CD14-positive monocyte (primary cell): ENCODE results near the gene STN1. TPM values are rescaled to one million over a fixed set of nuclear protein-coding genes. Genes with fewer than 3 reads are reported as not detected.

Experiments used
- DNase-seq, 3 donors: peaks; one replicate each; pipeline ENCODE4 v3.0.0-alpha.2; 2011 to 2022
- H2AFZ ChIP-seq: 2 replicates; pipeline ENCODE4 v1.6.0; 2012; ENCODE audit warnings: mild to moderate bottlenecking, low read depth, low read length, inconsistent platforms; ENCODE audit not compliant: insufficient read depth, poor library complexity, severe bottlenecking
- H3K27ac ChIP-seq, 2 donors: 1 replicate in 1 of 2; 2 replicates in 1 of 2; pipeline ENCODE4 v1.5.1; 2012 to 2013; ENCODE audit warnings: low read length in 2 of 2, control low read depth in 1 of 2, inconsistent platforms in 1 of 2, low read depth in 1 of 2, mild to moderate bottlenecking in 1 of 2
- H3K27me3 ChIP-seq, 2 donors: one replicate each; pipeline versions ENCODE4 v1.6.0 to v1.6.1; 2011 to 2013; ENCODE audit warnings: low read length in 2 of 2; ENCODE audit not compliant: control insufficient read depth in 2 of 2, insufficient read depth in 2 of 2
- H3K36me3 ChIP-seq, 2 donors: replicated peaks in 1 of 2; 1 replicate in 1 of 2; 2 replicates in 1 of 2; pipeline versions ENCODE4 v1.5.1 to v1.6.1; 2012 to 2013; ENCODE audit warnings: low read length in 2 of 2, control low read depth in 1 of 2, inconsistent platforms in 1 of 2, mild to moderate bottlenecking in 1 of 2; ENCODE audit not compliant: insufficient read depth in 2 of 2, control insufficient read depth in 1 of 2
- H3K4me1 ChIP-seq, 2 donors: 1 replicate in 1 of 2; 2 replicates in 1 of 2; pipeline versions ENCODE4 v1.5.1 to v1.6.1; 2012 to 2013; ENCODE audit warnings: low read length in 2 of 2, control low read depth in 1 of 2, inconsistent platforms in 1 of 2, mild to moderate bottlenecking in 1 of 2, moderate library complexity in 1 of 2; ENCODE audit not compliant: insufficient read depth in 2 of 2, control insufficient read depth in 1 of 2
- H3K4me2 ChIP-seq: replicated peaks from 2 replicates; pipeline ENCODE3; 2012; ENCODE audit warnings: low read length, moderate library complexity, mild to moderate bottlenecking; ENCODE audit not compliant: poor library complexity, severe bottlenecking; ENCODE audit errors: extremely low read depth
- H3K4me3 ChIP-seq, 3 experiments: fragments of 200-600 bp in 1 of 3; sonication (generic) in 1 of 3; replicated peaks in 1 of 3; 1 replicate in 2 of 3; 2 replicates in 1 of 3; pipeline ENCODE4 v1.5.1; 2011 to 2013; ENCODE audit warnings: low read length in 3 of 3, mild to moderate bottlenecking in 3 of 3, control low read depth in 2 of 3, low read depth in 2 of 3, inconsistent platforms in 1 of 3, moderate library complexity in 1 of 3
- H3K79me2 ChIP-seq: 2 replicates; pipeline ENCODE4 v1.6.0; 2012; ENCODE audit warnings: mild to moderate bottlenecking, control low read depth, inconsistent platforms, low read length, moderate library complexity; ENCODE audit not compliant: insufficient read depth
- H3K9ac ChIP-seq: 2 replicates; pipeline ENCODE4 v1.6.0; 2017; ENCODE audit warnings: low read length, mild to moderate bottlenecking; ENCODE audit not compliant: insufficient read depth, poor library complexity, severe bottlenecking
- H3K9me3 ChIP-seq, 2 donors: replicated peaks in 1 of 2; 1 replicate in 1 of 2; 2 replicates in 1 of 2; pipeline versions ENCODE4 v1.5.1 to v1.6.1; 2012 to 2013; ENCODE audit warnings: low read length in 2 of 2, control low read depth in 1 of 2; ENCODE audit not compliant: control insufficient read depth in 1 of 2, insufficient read depth in 1 of 2
- H4K20me1 ChIP-seq: 2 replicates; pipeline ENCODE4 v1.6.0; 2012; ENCODE audit warnings: mild to moderate bottlenecking, low read length, control low read depth, moderate library complexity; ENCODE audit not compliant: insufficient read depth
- H3K27ac Mint-ChIP-seq, 7 donors: one replicate each; pipeline ENCODE4 v1.8.0; 2020; ENCODE audit warnings: mild to moderate bottlenecking in 7 of 7, mixed read lengths in 7 of 7, moderate library complexity in 6 of 7, inconsistent platforms in 2 of 7
- H3K27me3 Mint-ChIP-seq, 3 donors: one replicate each; pipeline ENCODE4 v1.8.0; 2021 to 2022; ENCODE audit warnings: low read depth in 3 of 3, mild to moderate bottlenecking in 3 of 3, mixed read lengths in 3 of 3, moderate library complexity in 3 of 3, inconsistent platforms in 1 of 3
- H3K36me3 Mint-ChIP-seq, 2 donors: one replicate each; pipeline ENCODE4 v1.8.0; 2020; ENCODE audit warnings: mixed read lengths in 2 of 2, inconsistent platforms in 1 of 2, mild to moderate bottlenecking in 1 of 2
- H3K4me1 Mint-ChIP-seq: one replicate; pipeline ENCODE4 v1.8.0; 2020; ENCODE audit warnings: mild to moderate bottlenecking, mixed read lengths
- H3K4me3 Mint-ChIP-seq, 2 donors: one replicate each; pipeline ENCODE4 v1.8.0; 2020; ENCODE audit warnings: mild to moderate bottlenecking in 2 of 2, mixed read lengths in 2 of 2, moderate library complexity in 1 of 2
- H3K9me3 Mint-ChIP-seq, 7 donors: one replicate each; pipeline ENCODE4 v1.8.0; 2020 to 2022; ENCODE audit warnings: mixed read lengths in 7 of 7, mild to moderate bottlenecking in 6 of 7, moderate library complexity in 6 of 7, inconsistent platforms in 2 of 7
- CTCF ChIP-seq: fragments of 200-600 bp; IDR thresholded peaks from one replicate; pipeline ENCODE4 v1.8.0; 2022; ENCODE audit warnings: antibody characterized with exemption, mild to moderate bottlenecking
- WGBS: methylation state at CpG from one replicate; pipeline ENCODE4 v1.1.5; 2013; ENCODE audit warnings: missing lambda C conversion rate; ENCODE audit not compliant: insufficient coverage; 5-methylcytosine and 5-hydroxymethylcytosine counted together
- intact Hi-C, 2 donors: fragments of 100-400 bp; cut with micrococcal nuclease; formaldehyde crosslinking; loops; one replicate each; pipeline versions ENCODE4 v1.15.0 to v1.15.1; 2023
- polyA plus RNA-seq, 3 donors: library from polyadenylated mRNA; depleted of rRNA in 1 of 3; unstranded in 2 of 3; stranded (reverse) in 1 of 3; fragments of 300-500 nt in 2 of 3; fragments of >200 nt in 1 of 3; fragmentation: Illumina TruSeq in 2 of 3; gene quantifications; 1 replicate in 2 of 3; 2 replicates in 1 of 3; pipeline ENCODE4 v1.2.3, GENCODE V29; 2012 to 2021

The STN1 gene
- polyA plus RNA-seq, 3 donors: 19.3 to 37.4 (median 35.9) TPM

- Histone ChIP-seq H4K20me1 (no peaks in the 10 kb centered on the region), H3K36me3 (no peaks in the 10 kb centered on the region), H3K4me3 (no peak overlapping the region), H3K4me1 (no peaks in the 10 kb centered on the region), H3K9me3 (no peaks in the 10 kb centered on the region), H2AFZ (no peak overlapping the region), H3K79me2 (no peaks in the 10 kb centered on the region), H3K27ac (no peak overlapping the region), H3K27me3 (no peaks in the 10 kb centered on the region), H3K9ac (no peak overlapping the region), H3K4me2 (no peak overlapping the region)
- peaks cover 0 to 2% (median 0%) of the 10 kb centered on the region in 3 donors for H3K27me3 Mint-ChIP-seq
- WGBS: 100% methylated on average over 1 of the region's 4 CpGs
- H3K4me3 Mint-ChIP-seq: no peak overlapping the region
- no peak for TF ChIP-seq CTCF
- no peak for DNase-seq
- peak overlapping the region in 1 of 7 donors; percentile 15 for H3K27ac Mint-ChIP-seq
- peaks cover 9% of the 10 kb centered on the region for H3K4me1 Mint-ChIP-seq
- intact Hi-C loops: no loop called here
- H3K36me3 Mint-ChIP-seq: no peaks in the 10 kb centered on the region
- H3K9me3 Mint-ChIP-seq: peaks cover 0 to 3% (median 1%) of the 10 kb centered on the region in 7 donors
Measured at GRCh38 chr10:103949728-103950127, 31.7 kb upstream of the STN1 start.

- Mint-ChIP-seq H3K36me3 (no peaks in the 10 kb centered on the region), H3K9me3 (peaks cover 0 to 2% (median 0%) of the 10 kb centered on the region in 7 donors), H3K4me1 (peaks cover 9% of the 10 kb centered on the region), H3K4me3 (no peak overlapping the region), H3K27ac (no peak overlapping the region), H3K27me3 (peaks cover 0 to 2% (median 0%) of the 10 kb centered on the region in 3 donors)
- TF ChIP-seq CTCF: no peak
- Histone ChIP-seq H3K9me3 (no peaks in the 10 kb centered on the region), H3K4me3 (no peak overlapping the region), H3K79me2 (no peaks in the 10 kb centered on the region), H2AFZ (no peak overlapping the region), H3K4me1 (no peaks in the 10 kb centered on the region), H3K27me3 (no peaks in the 10 kb centered on the region), H3K27ac (no peak overlapping the region), H3K9ac (no peak overlapping the region), H3K4me2 (no peak overlapping the region), H4K20me1 (no peaks in the 10 kb centered on the region), H3K36me3 (no peaks in the 10 kb centered on the region)
- no CpG with 5 or more reads among the region's 3 CpGs for WGBS
- intact Hi-C loops: no loop called here
- DNase-seq: no peak
Measured at GRCh38 chr10:103947799-103948516, 30.0 kb upstream of the STN1 start.
